Measurements from ENCODE around the gene D2HGDH. TPM values are rescaled to one million over a fixed set of nuclear protein-coding genes. Genes with fewer than 3 reads are reported as not detected.

Gene D2HGDH
- total RNA-seq, 1 experiment from 2014 or later: 10.0 TPM

- peaks cover 0 to 12% of the 10 kb centered on the region in 2 experiments; a peak in 3 of 5 replicates for H3K9me3 Mint-ChIP-seq
- Histone ChIP-seq H3K79me1 (ENCODE audit: insufficient read depth, low read depth, low read length, poor library complexity, severe bottlenecking) (peaks cover 1% of the 10 kb centered on the region), H3K9ac (ENCODE audit: extremely low read depth, insufficient read length, low read length) (no peak overlapping the region), H2BK15ac (ENCODE audit: low read depth, low read length) (no peak overlapping the region), H3K27me3 (ENCODE audit: insufficient read depth, low read length) (no peaks in the 10 kb centered on the region), H4K5ac (ENCODE audit: insufficient read length, low read depth, low read length) (no peak overlapping the region), H3K56ac (ENCODE audit: insufficient read length, low read depth, low read length) (no peak overlapping the region), H4K20me1 (ENCODE audit: control insufficient read depth, insufficient read depth, insufficient read length) (no peaks in the 10 kb centered on the region), H2AK5ac (ENCODE audit: insufficient read length, low read length) (no peak overlapping the region), H3K79me2 (ENCODE audit: insufficient read depth, low read length) (no peaks in the 10 kb centered on the region), H3K23ac (ENCODE audit: insufficient read length, low read depth, low read length) (no peak overlapping the region), H4K8ac (replicated peaks; ENCODE audit: insufficient read length, low read depth, low read length) (no peak overlapping the region), H3K18ac (ENCODE audit: insufficient read length, low read depth, low read length) (no peak overlapping the region), H3K4ac (ENCODE audit: low read depth, low read length) (no peak overlapping the region), H4K91ac (ENCODE audit: insufficient read length, low read depth, low read length) (no peak overlapping the region), H2AFZ (ENCODE audit: low read length) (no peak overlapping the region), H3K4me1 (ENCODE audit: insufficient read depth, low read length) (no peaks in the 10 kb centered on the region), H2BK5ac (ENCODE audit: insufficient read length, low read length) (no peak overlapping the region), H2BK20ac (ENCODE audit: low read depth, low read length, poor library complexity, severe bottlenecking) (no peak overlapping the region), H3K4me2 (ENCODE audit: insufficient read depth, insufficient read length, low read length) (no peak overlapping the region), H3T11ph (ENCODE audit: low read length) (no peak overlapping the region), H2BK120ac (ENCODE audit: low read depth, low read length, poor library complexity, severe bottlenecking) (no peak overlapping the region), H3K27ac (ENCODE audit: insufficient read length, low read depth, low read length) (no peak overlapping the region), H2BK12ac (ENCODE audit: insufficient read length, low read depth, low read length) (no peak overlapping the region), H3K9me3 (ENCODE audit: control insufficient read depth, low read depth, low read length) (no peaks in the 10 kb centered on the region), H3K14ac (ENCODE audit: insufficient read depth, low read length) (no peak overlapping the region), H3K23me2 (ENCODE audit: insufficient read length, low read depth, low read length, poor library complexity, severe bottlenecking) (no peaks in the 10 kb centered on the region)
- no peak overlapping the region; a peak in 1 of 7 replicates for H3K27ac Mint-ChIP-seq
- no peak for TF ChIP-seq CTCF (conservative IDR thresholded peaks at IDR 0.05)
- H3K36me3 Mint-ChIP-seq (ENCODE audit: insufficient read depth in 1 of 3, low read depth in 3 of 3): peaks cover 57 to 83% (median 81%) of the 10 kb centered on the region in 3 experiments
- no peak overlapping the region for H3K4me3 Mint-ChIP-seq
- H3K4me1 Mint-ChIP-seq: no peaks in the 10 kb centered on the region
- no peak for DNase-seq
- no CpG with 5 or more reads among the region's 10 CpGs for WGBS (ENCODE audit: extremely low coverage, insufficient read length, low lambda C conversion rate)
- no peaks in the 10 kb centered on the region for H3K27me3 Mint-ChIP-seq (ENCODE audit: low read depth)
Measured at GRCh38 chr2:241708879-241709278, 25.6 kb upstream of the D2HGDH start.
